Stimulated activated CD4-positive, alpha-beta T cell treated with anti-CD3 and anti-CD28 coated beads, Interleukin-1b, Interleukin-23, amount 100 ng/mL, for 24 hours (primary cell): ENCODE data around the gene ZBTB45.
"Not testable (repeated sequence)": the region's sequence is repeated elsewhere in the genome, so short reads cannot be mapped to it uniquely, and the experiment has no call there.

Source experiments
- DNase-seq, 4 experiments: peaks; one replicate each; pipeline ENCODE4 v3.0.0-alpha.2; 2020; ENCODE audit warnings: low read depth in 4 of 4, low spot score in 1 of 4

Gene ZBTB45

DNA sequence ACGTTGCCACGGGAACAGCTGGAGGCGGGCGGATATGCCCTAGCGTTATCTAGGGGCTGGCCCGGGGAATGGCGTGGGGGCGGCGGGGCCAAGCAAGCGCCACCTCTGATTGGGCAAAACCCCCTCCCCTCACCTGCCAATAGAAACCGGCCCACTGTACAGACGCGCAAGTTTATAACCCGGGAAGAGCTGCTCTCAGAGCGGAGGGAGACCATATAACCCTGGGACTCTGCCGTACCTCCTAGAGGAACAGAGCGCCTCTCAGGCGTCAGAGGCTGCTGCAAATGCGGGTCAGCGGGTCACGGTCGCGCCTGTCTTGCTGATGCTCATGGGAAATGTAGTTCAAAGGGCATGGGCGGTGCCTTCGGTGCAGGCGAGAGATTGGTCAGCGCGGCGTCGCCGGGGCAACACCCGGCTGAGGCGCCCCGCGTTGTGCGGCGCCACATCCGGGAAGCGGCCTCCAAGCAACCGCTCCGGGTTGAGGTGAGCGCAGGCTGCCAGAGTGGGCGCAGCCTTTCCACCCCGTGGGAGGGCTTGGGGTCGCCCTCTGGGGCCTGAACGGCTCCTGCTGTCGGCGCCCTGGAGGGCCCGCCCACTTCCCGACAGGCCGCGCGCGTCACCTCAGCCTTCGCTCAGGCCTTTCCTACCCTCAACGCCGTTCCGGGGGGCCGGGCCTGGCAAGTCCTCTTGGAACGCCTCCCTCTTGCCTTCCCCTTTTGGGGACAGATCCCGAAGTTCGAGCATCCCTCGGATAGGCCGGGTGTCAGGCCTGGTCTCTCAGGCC is 43.7 kb downstream of the ZBTB45 start, which contains the start of gene ZNF446:
Gene ZNF446, plus strand, starts transcription at position 639 of the 784 bp plus-strand sequence. CDS start 867 bp downstream, outside the sequence.
- DNase-seq: peak; percentile 79 to 90 (median 88)

DNA sequence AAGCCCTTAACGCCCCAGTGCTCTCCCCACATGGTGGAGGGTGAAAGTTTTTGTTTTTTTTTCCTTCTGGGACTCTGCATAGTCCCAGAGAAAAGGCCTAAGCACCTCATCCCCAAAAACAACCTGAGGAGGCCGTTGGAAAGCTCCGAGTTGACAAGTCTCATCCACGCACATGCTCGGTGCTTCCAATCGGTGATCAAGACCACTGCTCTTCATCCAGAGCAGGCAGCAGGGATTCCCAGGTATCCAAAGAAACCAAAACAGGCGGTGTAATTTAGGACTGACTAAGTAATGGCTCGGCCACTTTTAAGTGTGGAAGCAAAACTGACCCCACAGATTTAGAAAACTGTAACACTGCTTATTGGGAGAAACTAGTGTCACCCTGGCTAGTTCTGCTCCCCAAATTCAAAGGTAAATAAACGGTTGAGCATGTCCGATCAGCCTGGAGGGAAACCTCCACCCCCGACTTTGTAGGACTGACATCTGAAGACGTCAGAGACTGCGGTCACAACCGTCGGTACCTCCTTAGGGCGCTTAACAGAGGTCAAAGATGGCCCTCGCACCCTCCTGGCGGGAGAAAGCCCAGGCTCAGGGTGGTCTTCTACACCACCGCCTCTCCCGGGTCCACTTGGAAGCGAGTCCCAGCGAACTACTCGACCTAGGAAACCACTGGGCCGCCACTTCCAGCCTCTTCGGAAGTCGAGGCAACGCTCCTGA is 44.5 kb downstream of the ZBTB45 start:
- DNase-seq: no peak

DNA sequence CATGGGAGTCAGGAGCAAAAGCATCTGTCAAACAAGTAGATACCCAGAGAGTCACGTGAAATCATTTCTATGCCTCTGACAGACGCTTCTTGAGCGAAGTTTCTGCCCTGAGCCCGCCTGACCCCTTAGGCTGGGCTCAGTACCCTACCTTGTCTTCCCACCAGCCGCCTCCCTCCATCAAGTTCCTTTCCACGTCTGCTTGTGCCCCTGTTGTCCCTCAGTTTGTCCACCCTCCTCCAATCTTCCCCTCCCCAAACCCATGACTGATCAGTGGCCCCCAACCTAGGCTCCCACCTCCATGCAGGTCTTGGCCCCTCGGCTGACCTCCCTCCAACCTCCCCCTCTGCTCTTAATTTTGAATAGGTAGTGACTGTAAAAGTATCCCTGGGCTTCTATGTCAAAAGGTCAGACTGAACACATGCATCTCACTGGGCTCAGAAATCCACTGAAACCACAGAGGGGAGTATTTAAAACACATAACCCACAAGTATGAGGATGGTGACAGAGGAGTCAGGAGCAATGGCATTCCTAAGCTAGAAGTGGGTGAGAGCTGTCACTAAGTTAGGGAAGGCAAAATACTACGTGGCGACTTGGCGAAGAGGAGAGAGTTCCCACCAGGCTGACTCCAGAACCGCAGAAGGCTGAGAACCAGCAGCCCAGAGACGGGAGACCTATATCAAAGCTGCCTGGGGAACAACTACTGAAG is 45.2 kb downstream of the ZBTB45 start:
- no peak for DNase-seq

DNA sequence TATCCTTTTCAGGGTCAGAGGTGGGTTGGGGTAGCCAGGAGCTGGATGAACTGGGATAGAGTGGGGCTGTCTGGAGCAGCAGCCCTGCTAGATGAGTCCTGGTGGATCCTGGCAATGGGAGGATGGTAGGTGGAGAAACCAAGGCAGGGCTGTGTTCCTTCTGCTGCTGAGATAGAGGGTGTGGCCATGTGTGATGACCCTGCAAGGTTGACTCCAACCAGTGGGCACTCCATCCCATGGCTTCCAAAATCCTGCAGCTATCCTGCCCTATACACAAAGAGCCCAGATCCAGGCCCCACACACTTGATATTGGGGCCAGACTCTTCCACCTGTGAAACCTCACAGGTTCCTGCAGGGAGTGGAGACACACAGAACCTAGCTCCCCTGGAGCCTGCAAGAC is 45.8 kb downstream of the ZBTB45 start:
- DNase-seq: no peak

DNA sequence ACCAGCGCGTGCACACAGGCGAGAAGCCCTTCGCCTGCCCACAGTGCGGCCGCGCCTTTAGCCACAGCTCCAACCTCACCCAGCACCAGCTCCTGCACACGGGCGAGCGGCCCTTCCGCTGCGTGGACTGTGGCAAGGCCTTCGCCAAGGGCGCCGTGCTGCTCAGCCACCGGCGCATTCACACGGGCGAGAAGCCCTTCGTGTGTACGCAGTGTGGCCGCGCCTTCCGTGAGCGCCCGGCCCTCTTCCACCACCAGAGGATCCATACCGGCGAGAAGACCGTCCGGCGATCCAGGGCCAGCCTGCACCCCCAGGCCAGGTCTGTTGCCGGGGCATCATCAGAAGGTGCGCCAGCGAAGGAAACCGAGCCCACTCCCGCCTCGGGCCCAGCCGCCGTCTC is 47.9 kb downstream of the ZBTB45 start:
- DNase-seq: no peak

DNA sequence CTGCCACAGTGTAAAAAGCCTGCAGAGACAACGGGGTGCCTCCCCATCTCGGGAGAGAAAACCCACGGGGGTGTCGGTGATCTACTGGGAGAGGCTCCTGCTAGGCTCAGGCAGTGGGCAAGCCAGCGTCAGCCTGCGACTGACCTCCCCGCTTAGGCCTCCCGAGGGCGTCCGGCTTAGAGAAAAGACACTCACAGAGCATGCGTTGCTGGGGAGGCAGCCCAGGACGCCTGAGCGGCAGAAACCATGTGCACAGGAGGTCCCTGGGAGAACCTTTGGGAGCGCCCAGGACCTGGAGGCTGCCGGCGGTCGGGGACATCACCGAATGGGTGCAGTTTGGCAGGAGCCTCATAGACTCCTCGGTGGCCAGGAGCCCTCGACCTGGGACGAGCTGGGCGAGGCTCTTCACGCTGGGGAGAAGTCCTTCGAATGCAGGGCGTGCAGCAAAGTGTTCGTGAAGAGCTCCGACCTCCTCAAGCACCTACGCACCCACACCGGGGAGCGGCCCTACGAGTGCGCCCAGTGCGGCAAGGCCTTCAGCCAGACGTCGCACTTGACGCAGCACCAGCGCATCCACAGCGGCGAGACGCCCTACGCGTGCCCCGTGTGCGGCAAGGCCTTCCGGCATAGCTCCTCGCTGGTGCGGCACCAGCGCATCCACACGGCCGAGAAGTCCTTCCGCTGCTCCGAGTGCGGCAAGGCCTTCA is 48.6 kb downstream of the ZBTB45 start:
- not testable (repeated sequence) for DNase-seq

DNA sequence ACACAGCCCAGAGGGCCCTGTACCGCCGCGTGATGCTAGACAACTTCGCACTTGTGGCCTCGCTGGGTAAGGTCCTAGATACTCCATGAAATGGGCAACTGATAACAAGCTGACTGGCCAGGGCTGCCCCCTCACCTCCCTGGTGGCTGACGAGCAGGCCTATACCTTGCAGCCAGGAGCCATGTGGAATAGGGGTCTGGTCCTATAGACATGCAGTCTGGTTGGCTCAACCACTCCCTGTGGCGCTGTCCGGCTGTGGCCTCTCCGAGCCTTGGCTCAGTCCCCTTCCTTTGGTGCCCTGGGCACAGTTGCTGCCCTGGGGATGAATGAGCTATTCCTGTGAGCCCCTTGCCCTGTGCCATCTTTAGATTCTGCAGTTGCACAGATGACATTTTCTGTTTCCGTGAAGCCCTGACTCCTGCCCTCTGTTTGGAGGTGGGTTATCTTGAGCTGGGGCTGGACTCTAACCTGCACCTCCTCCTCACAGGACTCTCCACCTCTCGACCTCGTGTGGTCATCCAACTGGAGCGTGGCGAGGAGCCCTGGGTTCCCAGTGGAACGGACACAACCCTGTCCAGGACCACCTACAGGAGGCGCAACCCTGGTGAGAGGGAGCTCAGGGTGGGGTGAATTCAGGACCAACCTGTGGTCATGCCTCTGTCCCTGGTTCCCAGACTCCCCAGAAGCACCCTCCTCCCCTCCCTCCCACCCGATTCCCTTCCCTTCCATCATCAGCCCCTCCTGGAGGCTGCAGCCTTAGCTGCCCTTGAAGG is 50.2 kb downstream of the ZBTB45 start:
- DNase-seq: no peak

DNA sequence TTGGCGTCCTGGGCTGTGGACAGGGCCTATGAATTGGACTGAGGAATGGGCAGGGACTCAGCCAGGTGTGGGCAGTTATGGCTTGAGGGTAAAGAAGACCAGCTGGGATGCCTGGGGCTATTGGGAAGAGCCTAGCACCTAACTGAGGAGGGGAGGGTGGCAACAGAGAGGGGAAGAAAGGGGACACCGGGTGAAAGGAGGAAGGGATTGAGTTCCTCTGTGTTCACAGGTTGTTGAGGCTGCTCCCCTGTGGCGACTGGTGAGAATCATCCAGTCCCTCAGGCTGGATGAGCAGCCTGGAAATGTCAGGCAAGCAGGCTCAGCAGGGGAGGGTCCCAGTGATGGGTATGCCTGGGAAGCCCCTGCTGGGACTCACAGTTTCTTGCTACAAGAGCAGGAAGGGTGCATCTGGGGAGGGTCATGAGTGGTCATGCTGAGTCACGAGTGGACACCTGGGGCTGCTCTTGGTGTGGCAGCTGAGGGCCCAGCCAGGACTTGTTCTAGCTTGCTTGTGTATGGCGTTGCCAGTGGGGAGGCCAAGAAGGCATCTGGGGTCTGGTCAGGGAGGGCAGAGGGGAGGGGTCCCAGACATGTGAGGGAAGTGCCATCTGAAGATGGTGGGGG is 51.3 kb downstream of the ZBTB45 start:
- DNase-seq: no peak

DNA sequence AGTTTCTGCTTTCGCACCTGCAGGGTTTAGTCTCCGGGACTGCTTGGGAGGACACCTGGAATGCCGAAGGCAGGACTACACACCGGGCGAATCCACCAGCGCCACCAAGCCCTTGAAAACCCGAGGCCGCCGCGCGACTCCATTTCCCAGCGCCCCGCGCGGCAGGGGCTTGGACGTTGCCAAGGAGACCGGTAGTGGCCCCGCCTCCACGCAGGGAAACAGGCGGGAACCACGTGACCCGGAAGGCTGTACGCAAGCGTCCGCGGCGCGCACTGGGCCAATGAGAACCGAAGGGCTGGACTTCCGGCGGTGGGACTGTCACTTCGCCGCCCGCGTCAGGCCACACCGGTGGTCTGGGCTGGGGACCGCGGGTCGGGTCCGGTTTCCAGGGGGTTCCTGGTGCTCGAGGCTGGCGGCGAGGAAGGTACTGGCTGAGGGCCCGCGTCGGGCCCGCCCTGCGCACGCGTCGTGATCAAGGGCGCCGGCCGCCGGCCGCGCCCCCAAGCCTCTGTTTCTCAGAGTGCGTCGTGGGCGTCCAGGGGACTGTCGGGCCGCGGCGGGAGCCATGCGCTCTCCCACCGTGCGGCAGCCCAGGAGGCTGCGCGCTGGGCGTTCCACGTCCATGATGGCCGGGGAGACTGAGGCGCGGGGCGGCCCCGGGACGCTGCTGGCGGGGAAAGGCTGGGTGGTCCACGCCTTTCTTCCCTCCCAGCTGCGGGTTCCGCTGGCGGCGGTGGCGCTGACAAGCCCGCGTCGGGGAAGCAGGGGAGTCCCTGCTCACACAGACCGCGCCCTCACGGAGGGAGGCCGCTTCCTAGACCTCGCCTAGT is 52.6 kb downstream of the ZBTB45 start, which contains the start of gene ZNF324:
Gene ZNF324, plus strand, starts transcription at position 321 of the 830 bp plus-strand sequence. CDS start 2,106 bp downstream, outside the sequence.
- DNase-seq: peak; percentile 92 to 97 (median 96)

DNA sequence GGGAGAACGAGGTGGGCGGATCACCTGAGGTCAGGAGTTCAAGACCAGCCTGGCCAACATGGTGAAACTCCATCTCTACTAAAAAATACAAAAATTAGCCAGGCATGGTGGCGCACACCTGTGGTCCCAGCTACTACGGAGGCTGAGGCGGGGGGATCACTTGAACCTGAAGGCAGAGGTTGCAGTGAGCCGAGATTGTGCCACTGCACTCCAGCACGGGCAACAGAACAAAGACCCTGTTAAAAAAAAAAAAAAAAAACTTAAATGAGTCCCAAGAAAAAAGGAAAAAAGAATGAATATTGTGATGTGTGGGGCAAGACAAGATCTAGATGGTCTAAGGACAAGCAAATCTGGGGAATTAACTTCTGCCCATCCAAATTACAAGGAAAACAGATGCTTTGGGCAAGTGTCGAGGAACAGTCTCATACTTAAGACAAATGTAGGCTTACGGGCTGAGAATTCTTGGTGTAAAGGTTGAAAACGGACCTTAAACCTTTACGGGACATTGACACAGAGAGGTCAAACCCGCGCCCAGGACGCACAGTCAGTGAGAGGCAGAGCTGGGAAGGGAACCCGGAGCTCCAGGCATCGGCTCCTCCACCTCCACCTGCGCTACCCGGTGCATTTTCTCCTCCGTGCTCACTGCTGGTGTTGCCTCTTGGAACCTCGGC is 53.4 kb downstream of the ZBTB45 start:
- no peak for DNase-seq
